B cell (primary cell): Measurements from ENCODE around the gene PAPSS1. TPM values are rescaled to one million over a fixed set of nuclear protein-coding genes. Genes with fewer than 3 reads are reported as not detected.
A peak's percentile ranks its signal among the peaks of the same experiment; 100 is the strongest.
"Not testable (repeated sequence)": the region's sequence is repeated elsewhere in the genome, so short reads cannot be mapped to it uniquely, and the experiment has no call there.

Experiments used
- ATAC-seq: fragments of 200-7000 bp; cut with Tn5 transposase; one replicate; pipeline ENCODE4 v1.10.0; 2021; ENCODE audit warnings: low read depth, mild to moderate bottlenecking, moderate number of reproducible peaks, moderate library complexity
- CTCF ChIA-PET: fragments of 350-600 bp; sonication (Branson Sonifier 250); formaldehyde crosslinking; loops from one replicate; lab custom pipeline; 2021; ENCODE audit warnings: antibody characterized with exemption, inconsistent platforms; lab: Charles Lee
- POLR2A ChIA-PET: fragments of 350-600 bp; sonication (Branson Sonifier 250); formaldehyde crosslinking; loops from one replicate; lab custom pipeline; 2021; ENCODE audit warnings: antibody characterized with exemption; lab: Charles Lee
- DNase-seq: peaks from one replicate; pipeline ENCODE4 v3.0.0; 2013
- H2AFZ ChIP-seq: 2 replicates; pipeline ENCODE4 v1.6.1; 2012; ENCODE audit warnings: mild to moderate bottlenecking, low read depth, low read length; ENCODE audit not compliant: insufficient read depth, poor library complexity, severe bottlenecking
- H3K27ac ChIP-seq, 2 donors: 1 replicate in 1 of 2; 2 replicates in 1 of 2; pipeline ENCODE4 v1.5.1; 2012 to 2013; ENCODE audit warnings: low read length in 2 of 2, mild to moderate bottlenecking in 2 of 2, moderate library complexity in 1 of 2
- H3K27me3 ChIP-seq, 4 experiments: fragments of 200-600 bp in 1 of 4; sonication (generic) in 1 of 4; replicated peaks in 1 of 4; 1 replicate in 2 of 4; 2 replicates in 2 of 4; pipeline versions ENCODE4 v1.6.1 to v1.7.0; 2013 to 2016; ENCODE audit warnings: low read length in 3 of 4, mild to moderate bottlenecking in 2 of 4, mixed read lengths in 1 of 4, moderate library complexity in 1 of 4; ENCODE audit not compliant: insufficient read depth in 4 of 4, control insufficient read depth in 3 of 4; ENCODE audit errors: control extremely low read depth in 1 of 4
- H3K36me3 ChIP-seq, 2 experiments: replicated peaks in 1 of 2; 1 replicate in 1 of 2; 2 replicates in 1 of 2; pipeline versions ENCODE4 v1.6.1 to v1.7.1; 2013; ENCODE audit warnings: low read length in 1 of 2; ENCODE audit not compliant: insufficient read depth in 2 of 2, control insufficient read depth in 1 of 2; ENCODE audit errors: control extremely low read depth in 1 of 2, extremely low read depth in 1 of 2
- H3K4me1 ChIP-seq, 2 donors: fragments of 200-600 bp in 1 of 2; sonication (generic) in 1 of 2; 1 replicate in 1 of 2; 2 replicates in 1 of 2; pipeline versions ENCODE4 v1.5.1 to v1.6.1; 2013 to 2017; ENCODE audit warnings: low read length in 2 of 2; ENCODE audit not compliant: control insufficient read depth in 2 of 2, insufficient read depth in 2 of 2
- H3K4me2 ChIP-seq: replicated peaks from 2 replicates; pipeline ENCODE3; 2012; ENCODE audit warnings: mild to moderate bottlenecking, low read depth, low read length; ENCODE audit not compliant: poor library complexity, severe bottlenecking
- H3K4me3 ChIP-seq, 5 experiments: fragments of 200-600 bp in 1 of 5; sonication (generic) in 1 of 5; 1 replicate in 3 of 5; 2 replicates in 2 of 5; pipeline versions ENCODE4 v1.5.1 to v1.7.0; 2011 to 2016; ENCODE audit warnings: low read length in 4 of 5, mild to moderate bottlenecking in 4 of 5, low read depth in 2 of 5, control low read depth in 1 of 5, moderate library complexity in 1 of 5; ENCODE audit not compliant: insufficient read depth in 1 of 5; ENCODE audit errors: control extremely low read depth in 1 of 5, extremely low read depth in 1 of 5
- H3K79me2 ChIP-seq: fragments of 200-600 bp; sonication (generic); one replicate; pipeline ENCODE4 v1.6.0; 2016; ENCODE audit warnings: low read length; ENCODE audit not compliant: control insufficient read depth, insufficient read depth
- H3K9ac ChIP-seq: fragments of 200-600 bp; sonication (generic); 2 replicates; pipeline ENCODE4 v1.6.1; 2017; ENCODE audit warnings: mild to moderate bottlenecking, low read length, moderate library complexity
- H3K9me3 ChIP-seq, 3 donors: one replicate each; pipeline versions ENCODE4 v1.6.1 to v1.7.1; 2013; ENCODE audit warnings: low read length in 2 of 3; ENCODE audit not compliant: control insufficient read depth in 2 of 3, insufficient read depth in 1 of 3; ENCODE audit errors: control extremely low read depth in 1 of 3
- H4K20me1 ChIP-seq: 2 replicates; pipeline ENCODE4 v1.6.0; 2012; ENCODE audit warnings: mild to moderate bottlenecking, low read length; ENCODE audit not compliant: insufficient read depth, control insufficient read depth, poor library complexity, severe bottlenecking
- H3K27ac Mint-ChIP-seq: one replicate; pipeline ENCODE4 v1.8.0; 2021; ENCODE audit warnings: mixed read lengths
- H3K27me3 Mint-ChIP-seq: one replicate; pipeline ENCODE4 v1.8.0; 2021; ENCODE audit warnings: mixed read lengths
- H3K4me1 Mint-ChIP-seq: one replicate; pipeline ENCODE4 v1.8.0; 2021; ENCODE audit warnings: mixed read lengths
- H3K4me3 Mint-ChIP-seq: one replicate; pipeline ENCODE4 v1.8.0; 2021; ENCODE audit warnings: mixed read lengths
- H3K9me3 Mint-ChIP-seq: one replicate; pipeline ENCODE4 v1.8.0; 2022; ENCODE audit warnings: mixed read lengths; ENCODE audit not compliant: insufficient read depth
- CTCF ChIP-seq: fragments of 200-600 bp; IDR thresholded peaks from one replicate; pipeline ENCODE4 v1.8.0; 2022; ENCODE audit warnings: antibody characterized with exemption, mild to moderate bottlenecking
- EZH2 ChIP-seq: IDR thresholded peaks from 2 replicates; pipeline ENCODE4 v1.6.1; 2012; ENCODE audit warnings: borderline replicate concordance, low read depth, mild to moderate bottlenecking, moderate library complexity, low read length; ENCODE audit not compliant: insufficient read depth, poor library complexity, severe bottlenecking
- WGBS: methylation state at CpG from one replicate; pipeline ENCODE4 v1.1.5; 2013; ENCODE audit warnings: missing lambda C conversion rate; ENCODE audit not compliant: insufficient coverage; 5-methylcytosine and 5-hydroxymethylcytosine counted together
- intact Hi-C: fragments of 100-400 bp; cut with micrococcal nuclease; formaldehyde crosslinking; loops from one replicate; pipeline ENCODE4 v1.10.0; 2022
- polyA plus RNA-seq: library from polyadenylated mRNA; depleted of rRNA; stranded (reverse); fragments of >200 nt; gene quantifications from 2 replicates; pipeline ENCODE4 v1.2.3, GENCODE V29; 2012
- total RNA-seq, 2 donors: library from RNA; stranded (reverse); fragments of 120-200 nt in 1 of 2; gene quantifications; 1 replicate in 1 of 2; 2 replicates in 1 of 2; pipeline versions ENCODE4 v1.2.3 to v1.2.4, GENCODE V29; 2013 to 2022

Gene PAPSS1
- total and polyA plus RNA-seq, 2 donors (not counting 1 experiment from before 2014, with no cell fraction given): 21.4 to 33.9 TPM

- ATAC-seq: no peak
- H3K79me2 ChIP-seq: no peaks in the 10 kb centered on the region
- H3K4me3 ChIP-seq: no peak overlapping the region
- no peaks in the 10 kb centered on the region for H3K9me3 Mint-ChIP-seq
- H3K27ac ChIP-seq: no peak overlapping the region
- no peaks in the 10 kb centered on the region for H4K20me1 ChIP-seq
- no peak for DNase-seq
- TF ChIP-seq EZH2 (no peak), CTCF (peak; percentile 15)
- no peak overlapping the region for H3K9ac ChIP-seq
- POLR2A ChIA-PET: no interaction called here
- H3K27ac Mint-ChIP-seq: no peak overlapping the region
- peaks cover 13% of the 10 kb centered on the region for H3K27me3 Mint-ChIP-seq
- intact Hi-C loops: loop anchor here (10.0 kb wide), 2 partner anchors 179 to 549 kb away; no protein-coding TSS in a partner anchor
- H2AFZ ChIP-seq: no peak overlapping the region
- no peak overlapping the region for H3K4me2 ChIP-seq
- H3K9me3 ChIP-seq: no peaks in the 10 kb centered on the region
- H3K4me1 ChIP-seq: no peaks in the 10 kb centered on the region
- 57% methylated on average over 1 of the region's 3 CpGs for WGBS
- peaks cover 0 to 2% (median 0%) of the 10 kb centered on the region in 4 experiments for H3K27me3 ChIP-seq
- H3K4me3 Mint-ChIP-seq: no peak overlapping the region
- CTCF ChIA-PET: interaction anchor here (4.4 kb wide), 1 partner anchor 13 kb away, joined by 26 read pairs; the partner anchor contains the start of gene PAPSS1
- no peaks in the 10 kb centered on the region for H3K36me3 ChIP-seq
- no peaks in the 10 kb centered on the region for H3K4me1 Mint-ChIP-seq
Measured at GRCh38 chr4:107734120-107734519, 14.1 kb upstream of the PAPSS1 start.

GRCh38 chr4:107733431-107733925 lies 13.4 kb upstream of the PAPSS1 start:
- Mint-ChIP-seq H3K27ac (no peak overlapping the region), H3K4me3 (no peak overlapping the region), H3K27me3 (peaks cover 15% of the 10 kb centered on the region), H3K4me1 (no peaks in the 10 kb centered on the region), H3K9me3 (no peaks in the 10 kb centered on the region)
- Histone ChIP-seq H3K79me2 (no peaks in the 10 kb centered on the region), H3K4me2 (no peak overlapping the region), H3K9ac (no peak overlapping the region), H3K4me3 (no peak overlapping the region), H3K27ac (no peak overlapping the region), H4K20me1 (no peaks in the 10 kb centered on the region), H3K4me1 (no peaks in the 10 kb centered on the region), H3K9me3 (no peaks in the 10 kb centered on the region), H3K36me3 (no peaks in the 10 kb centered on the region), H2AFZ (peak overlapping the region; percentile 14), H3K27me3 (peaks cover 0 to 2% (median 0%) of the 10 kb centered on the region in 4 experiments)
- ChIA-PET POLR2A (no interaction called here), CTCF (interaction anchor here (4.4 kb wide), 1 partner anchor 13 kb away, joined by 26 read pairs; the partner anchor contains the start of gene PAPSS1)
- no peak for DNase-seq
- intact Hi-C loops: loop anchor here (10.0 kb wide), 2 partner anchors 179 to 549 kb away; no protein-coding TSS in a partner anchor
- TF ChIP-seq CTCF (no peak), EZH2 (no peak)
- no peak for ATAC-seq
- 17% methylated on average over 3 of the region's 7 CpGs for WGBS

GRCh38 chr4:107729050-107729449 lies 9.0 kb upstream of the PAPSS1 start:
- H3K4me1 Mint-ChIP-seq, H3K27me3 ChIP-seq, DNase-seq, H3K9ac ChIP-seq, H3K27ac ChIP-seq, H3K9me3 ChIP-seq, CTCF ChIA-PET, H3K4me1 ChIP-seq, H3K9me3 Mint-ChIP-seq, H3K4me2 ChIP-seq, H3K4me3 ChIP-seq, H2AFZ ChIP-seq, ATAC-seq, H3K79me2 ChIP-seq, POLR2A ChIA-PET, H3K4me3 Mint-ChIP-seq, H3K27ac Mint-ChIP-seq, H4K20me1 ChIP-seq, H3K36me3 ChIP-seq: not testable (repeated sequence)
- H3K27me3 Mint-ChIP-seq: peaks cover 10% of the 10 kb centered on the region
- intact Hi-C loops: loop anchor here (10.0 kb wide), 1 partner anchor 1706 kb away; the partner anchor contains the start of gene SEC24B
- WGBS: 47% methylated on average over 3 of the region's 4 CpGs
